ENCODE results near the gene BANP.
"Not testable (repeated sequence)": the region's sequence is repeated elsewhere in the genome, so short reads cannot be mapped to it uniquely, and the experiment has no call there.

The BANP gene

DNA sequence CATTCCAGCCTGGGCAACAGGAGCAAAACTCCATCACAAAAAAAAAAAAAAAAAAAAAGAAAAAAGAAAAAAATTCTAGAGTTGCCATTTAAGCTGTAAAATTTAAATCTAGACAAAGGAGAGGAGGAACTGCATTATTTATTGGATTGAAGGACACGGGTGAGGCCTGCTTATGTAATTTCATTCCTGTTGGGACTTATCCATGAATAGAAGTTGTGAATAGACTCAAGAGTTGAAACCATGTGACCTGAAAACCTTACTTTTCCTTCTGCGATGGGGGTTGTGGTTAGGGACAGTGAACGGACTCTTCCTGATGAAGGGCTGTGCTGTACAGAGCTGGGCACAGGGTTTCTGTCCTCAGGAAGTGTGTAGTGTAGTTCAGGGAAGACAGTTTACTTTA lies 22.5 kb downstream of the BANP start:
- no peak for DNase-seq

DNA sequence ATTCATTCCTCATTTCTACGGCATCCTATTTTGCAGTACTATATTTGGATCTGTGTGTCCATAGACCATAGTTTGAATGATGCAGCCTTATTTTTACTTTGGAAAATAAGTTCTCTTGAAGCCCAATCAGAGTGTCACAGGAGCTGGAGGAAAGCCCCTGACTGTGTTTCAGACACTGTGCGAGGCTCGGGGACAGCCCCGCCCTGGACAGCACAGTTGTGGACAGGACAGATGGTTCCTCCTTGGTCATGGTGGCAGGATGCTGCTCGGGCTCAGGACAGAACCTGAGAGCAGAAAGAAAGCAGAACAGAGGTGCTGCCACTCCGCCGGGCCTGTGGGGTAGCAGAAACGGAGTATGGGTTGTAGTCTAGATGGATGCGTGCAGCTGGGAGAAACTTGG lies 22.9 kb downstream of the BANP start:
- DNase-seq: no peak

DNA sequence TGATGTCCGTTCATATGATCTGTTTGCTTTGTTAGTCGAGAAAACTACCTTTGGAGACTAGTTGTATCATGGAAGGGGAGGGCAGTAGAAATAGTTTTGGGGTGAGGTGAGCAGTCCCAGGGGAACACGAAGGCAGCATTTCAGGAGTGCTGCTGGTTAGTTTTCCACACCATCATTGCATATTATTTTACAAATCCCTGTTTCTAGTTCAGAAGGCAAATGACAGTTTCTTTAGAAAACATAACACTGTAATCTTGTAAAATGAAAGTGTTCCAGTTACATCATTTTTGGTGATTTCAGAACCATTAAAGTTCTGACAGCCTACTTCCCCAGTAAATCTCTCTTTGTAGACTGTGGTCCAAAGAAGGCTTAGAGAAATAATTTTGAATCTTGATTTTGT lies 25.4 kb downstream of the BANP start:
- DNase-seq: no peak

DNA sequence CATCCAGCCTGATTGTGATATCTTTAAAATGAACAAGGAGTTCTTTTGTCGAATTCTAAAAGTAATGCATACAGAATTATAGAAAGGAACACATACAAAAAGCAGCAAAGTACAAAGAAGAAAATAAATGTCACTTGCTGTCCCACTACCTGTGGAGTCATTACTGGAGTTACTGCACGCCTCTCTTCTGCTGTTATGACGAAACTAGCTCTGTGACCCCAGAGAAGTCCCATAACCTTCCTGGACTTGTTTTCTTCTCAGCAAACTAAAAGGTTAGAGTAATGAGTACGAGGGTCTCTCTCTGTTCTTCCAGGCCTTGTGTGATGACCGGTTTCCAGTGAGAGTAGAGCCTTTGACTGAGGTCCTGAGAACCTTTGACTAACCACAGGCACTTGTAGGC lies 26.9 kb downstream of the BANP start:
- DNase-seq: no peak

DNA sequence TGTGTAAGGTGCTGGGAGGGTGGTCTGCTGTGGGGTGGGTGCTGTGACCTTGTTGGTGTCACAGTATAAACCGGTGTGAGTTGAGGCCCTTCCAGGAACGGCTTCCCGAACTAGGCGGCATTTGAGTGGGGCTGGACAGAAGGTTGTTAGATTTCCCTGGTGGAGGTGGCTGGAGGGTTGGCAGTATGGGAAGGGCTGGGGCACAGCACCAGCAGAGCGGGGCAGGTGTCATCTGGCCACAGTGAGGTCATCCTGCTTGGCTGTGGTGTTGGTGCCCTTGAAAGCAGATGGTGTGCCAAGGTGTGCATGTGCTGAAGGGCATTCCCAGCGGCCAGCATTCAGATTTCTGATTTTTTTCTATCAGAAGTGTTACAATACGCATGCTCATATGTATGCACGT lies 28.1 kb downstream of the BANP start:
- DNase-seq: no peak

DNA sequence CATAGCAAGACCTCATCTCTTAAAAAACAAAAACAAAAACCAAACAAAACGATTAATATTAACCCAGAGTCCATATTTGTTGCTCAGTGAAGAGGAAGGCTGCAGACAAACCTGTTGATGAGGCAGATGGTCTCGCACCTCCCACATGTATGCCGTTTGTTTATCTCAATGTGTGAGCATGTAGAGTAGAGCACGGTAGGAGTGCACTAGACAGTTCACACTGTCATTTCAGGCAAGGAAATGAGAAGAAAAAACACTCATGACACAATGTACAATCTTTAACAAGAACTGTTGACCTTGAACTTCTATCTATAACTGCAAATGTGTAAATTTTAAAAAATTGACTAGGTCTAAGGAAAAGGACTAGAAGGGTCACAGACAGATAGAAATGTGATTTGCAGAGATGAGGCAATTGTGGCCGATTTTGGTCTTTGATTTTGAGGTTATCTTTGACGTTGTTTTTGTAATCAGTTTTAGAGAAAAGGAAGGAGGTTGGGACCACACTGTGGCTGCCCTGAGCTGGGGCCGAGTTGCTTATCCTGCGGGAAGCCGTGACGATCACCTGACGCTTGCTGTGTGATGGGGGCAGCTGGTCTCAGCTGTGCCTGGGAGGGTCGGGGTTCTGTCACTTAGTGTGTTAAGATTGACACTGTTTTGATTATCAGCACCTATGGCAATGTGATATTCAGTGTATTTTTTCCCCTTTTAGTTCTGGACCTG lies 28.8 kb downstream of the BANP start:
- not testable (repeated sequence) for DNase-seq

DNA sequence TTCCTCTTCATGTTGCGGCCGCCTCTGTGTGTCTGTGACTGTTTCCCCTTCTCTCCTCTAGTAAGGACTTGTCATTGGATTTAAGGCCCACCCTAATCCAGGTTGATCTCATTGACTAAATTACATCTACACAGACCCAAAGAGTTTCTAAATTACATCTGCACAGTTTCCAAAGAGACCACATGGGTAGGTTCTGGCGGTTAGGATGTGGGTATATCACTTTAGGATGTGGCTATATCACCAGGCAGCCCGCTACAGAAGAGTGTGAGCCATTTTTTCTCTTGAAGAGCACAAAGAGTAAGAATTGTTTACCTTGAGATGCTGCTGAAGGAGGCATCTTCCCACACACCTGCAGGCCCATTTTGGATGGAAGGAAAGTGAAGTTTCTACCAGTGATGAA lies 30.1 kb downstream of the BANP start:
- not testable (repeated sequence) for DNase-seq

DNA sequence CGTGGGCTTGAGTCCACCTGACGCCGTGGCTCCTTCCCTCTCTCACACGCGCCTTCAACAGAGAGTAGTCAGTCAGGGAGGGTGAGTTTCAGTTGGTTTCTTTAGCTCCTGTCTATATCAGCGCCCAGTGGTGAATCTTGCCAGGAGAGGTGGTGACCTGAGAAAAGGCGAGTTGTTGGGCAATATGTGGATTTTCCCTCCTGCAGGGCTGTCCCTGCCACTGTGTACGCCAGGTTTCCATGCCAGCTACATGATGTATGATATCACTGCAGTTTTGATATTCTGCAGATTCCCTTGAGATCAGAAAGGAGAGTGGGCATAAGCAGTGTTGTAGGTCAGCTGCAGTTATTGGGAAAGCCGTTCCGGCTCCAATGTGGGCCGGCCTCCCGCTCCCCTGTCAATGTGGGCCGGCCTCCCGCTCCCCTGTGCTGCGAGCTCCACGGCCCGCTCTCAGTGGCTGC lies 31.4 kb downstream of the BANP start:
- DNase-seq: no peak

DNA sequence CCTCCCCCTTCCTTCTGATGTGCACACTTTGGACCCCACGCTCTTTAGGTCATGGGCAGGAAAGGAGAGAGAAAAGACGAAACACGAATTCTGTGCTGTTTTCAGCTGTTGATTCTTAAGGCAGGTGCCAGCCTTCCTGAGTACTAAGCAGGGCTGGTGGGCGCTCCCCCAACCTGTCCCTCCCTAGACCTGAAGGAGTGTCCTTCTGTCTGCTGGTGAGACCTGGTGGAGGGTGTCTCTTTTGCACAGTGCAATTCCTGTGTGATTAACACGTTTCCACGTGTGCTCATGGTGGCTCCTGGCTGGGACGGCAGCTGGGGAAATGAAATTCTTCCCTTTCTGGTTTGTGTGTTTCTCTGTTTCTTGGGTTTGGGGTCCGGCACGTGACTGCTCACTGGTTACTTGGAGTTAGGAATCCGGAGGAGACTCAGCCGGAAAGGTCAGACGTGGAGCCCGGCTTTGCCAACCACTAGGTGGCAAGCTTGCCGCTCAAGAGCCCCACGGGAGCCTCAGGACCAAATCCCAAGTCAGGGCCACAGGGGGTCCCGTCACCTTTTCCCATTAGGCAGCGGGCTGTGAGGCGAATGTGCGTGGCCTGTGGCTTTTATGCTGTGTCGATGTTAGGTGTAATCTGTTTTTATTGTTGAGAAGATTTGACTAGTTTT lies 32.0 kb downstream of the BANP start:
- not testable (repeated sequence) for DNase-seq

DNA sequence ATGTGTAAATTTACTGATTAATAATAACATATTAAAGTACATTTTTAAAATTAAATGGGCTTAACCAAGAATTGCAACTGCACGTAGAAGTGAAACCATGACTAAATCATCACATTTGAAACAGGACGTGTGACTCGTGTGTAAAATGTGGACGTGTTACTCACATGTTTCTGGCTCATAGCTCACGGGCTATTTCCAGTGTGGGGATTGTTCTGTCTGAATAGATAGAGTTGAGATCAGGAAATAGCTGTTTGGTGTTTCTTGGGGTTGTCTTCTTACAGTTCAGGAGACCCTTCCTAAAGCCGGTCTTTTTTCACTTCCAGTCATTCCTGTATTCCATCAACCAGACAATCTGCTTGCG lies 32.5 kb downstream of the BANP start:
- DNase-seq: not testable (repeated sequence)

DNA sequence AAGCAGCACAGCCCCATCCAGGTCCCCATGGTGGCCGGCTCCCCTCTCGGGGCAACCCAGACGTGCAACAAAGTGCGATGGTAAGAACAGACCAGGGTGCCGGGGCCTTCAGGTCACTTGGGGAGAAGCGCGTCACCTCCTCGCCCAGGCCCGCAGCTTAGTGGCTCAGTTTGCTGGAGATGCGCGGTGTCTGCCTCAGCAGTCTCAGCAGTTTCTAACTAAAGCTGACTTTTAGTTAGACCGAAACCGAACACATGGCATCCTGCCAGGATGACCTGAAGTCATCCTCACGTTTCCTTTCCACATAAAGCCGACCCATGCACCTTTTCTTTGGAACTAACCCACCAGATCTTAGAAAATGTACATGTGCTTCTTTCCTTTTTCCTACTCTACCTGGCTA lies 32.9 kb downstream of the BANP start:
- not testable (repeated sequence) for DNase-seq

DNA sequence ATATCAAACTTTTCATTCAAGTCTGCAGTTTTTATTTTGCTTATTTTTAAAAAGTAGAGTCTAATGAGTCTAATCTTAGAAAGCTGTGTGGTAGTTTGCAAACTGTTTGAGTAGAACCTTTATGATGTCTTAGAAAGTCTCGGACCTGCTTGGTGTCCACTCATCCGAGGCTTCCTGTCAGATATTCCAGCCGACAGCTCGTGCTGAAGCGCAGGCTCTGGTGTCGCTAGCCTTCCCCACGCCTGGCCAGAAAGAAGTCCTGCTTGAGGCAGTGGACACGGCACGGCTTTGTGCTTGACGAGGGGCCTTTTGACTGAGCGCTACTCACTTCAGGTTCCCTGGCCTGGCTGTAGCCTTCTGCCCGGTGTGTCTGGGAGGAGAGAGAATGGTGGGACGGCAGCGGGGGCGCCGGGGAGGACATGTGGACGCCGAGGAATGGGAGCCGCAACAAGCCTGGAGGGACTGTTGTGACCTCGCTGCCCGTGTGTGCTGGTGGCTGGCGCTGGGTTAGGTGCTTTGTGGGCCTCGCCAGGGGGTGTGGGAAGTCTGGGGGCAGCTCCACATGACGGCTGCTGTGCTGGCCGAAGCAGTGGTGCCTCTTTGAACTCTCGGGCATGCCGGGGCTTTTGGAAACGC lies 33.5 kb downstream of the BANP start:
- no peak for DNase-seq

DNA sequence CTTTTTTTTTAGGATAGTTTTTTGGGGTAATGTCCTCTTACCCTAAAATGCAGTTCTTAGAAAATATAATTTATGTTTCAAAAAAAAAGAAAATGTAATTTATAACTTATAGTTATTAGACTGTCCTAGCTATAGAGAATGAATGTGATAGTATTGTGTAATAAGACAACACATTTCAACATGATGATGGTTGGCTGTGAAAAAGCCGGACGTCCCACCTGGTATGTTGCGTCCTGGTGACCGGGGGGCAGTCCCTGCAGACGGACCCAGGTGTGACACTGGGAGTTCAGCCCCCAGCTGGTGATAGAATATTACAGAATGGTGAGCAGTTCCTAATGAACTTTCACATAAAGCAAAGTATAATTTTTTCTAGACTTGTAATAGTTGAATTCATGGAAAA lies 34.3 kb downstream of the BANP start:
- not testable (repeated sequence) for DNase-seq

DNA sequence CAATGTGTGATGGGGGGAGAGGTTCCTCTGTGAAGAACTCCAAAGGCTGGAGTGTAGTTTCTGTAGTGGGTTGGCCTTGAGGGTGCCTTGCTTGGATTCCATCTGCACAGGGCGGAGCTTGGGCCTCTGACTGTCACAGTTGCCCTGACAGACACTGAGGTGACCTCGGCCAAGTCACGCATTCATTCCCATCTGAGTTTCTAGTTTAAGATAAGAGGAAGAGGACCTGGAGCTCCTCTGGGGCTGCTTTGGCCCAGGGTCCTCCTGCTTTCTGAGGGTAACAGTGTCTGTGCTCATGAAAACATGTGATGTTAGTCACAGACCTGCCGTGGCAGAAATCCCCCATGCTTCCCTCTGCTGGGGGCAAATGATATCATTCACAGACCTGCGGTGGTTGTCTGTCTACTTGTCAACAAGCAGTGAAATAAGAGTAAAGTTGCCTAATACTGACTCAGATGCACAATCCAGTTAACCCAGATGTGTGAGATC lies 35.2 kb downstream of the BANP start:
- not testable (repeated sequence) for DNase-seq

DNA sequence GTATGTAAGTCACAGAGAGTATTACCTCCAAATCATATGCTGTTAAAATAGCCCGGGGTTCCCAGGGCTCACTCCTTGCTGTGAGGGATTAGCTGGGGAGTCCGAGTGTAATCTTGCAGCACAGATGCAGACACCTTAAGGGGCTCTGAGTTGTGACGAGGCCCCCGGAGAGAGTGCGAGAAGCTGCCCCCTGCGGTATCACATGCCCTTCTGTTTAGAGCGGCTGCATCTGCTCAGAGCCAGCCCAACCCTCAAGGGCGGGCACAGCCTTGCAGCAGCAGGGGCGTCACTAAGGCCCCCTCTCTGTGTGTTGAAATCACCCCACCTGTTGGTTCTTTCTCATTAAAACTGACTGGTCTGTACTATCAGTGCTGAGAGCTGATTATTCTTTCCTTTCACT lies 37.4 kb downstream of the BANP start:
- not testable (repeated sequence) for DNase-seq

DNA sequence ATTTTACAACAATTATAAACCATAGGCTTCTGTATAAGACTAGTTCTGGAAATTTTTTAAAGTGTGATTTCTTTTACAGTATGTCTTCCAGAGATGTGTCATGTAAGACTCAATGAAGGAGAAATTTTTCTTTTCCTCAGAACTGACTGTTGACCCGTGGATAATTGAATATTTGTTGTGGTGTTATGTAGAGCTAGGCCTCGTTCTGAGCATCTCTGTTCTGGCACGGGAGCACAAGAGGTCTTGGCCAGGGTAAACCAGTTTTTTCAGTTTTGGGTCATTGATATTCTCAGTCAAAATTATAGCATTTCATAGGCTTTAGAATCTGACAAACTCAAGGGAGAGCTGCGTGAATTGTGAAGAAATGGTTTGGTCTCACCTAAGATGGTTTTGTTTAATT lies 39.0 kb downstream of the BANP start:
- DNase-seq: not testable (repeated sequence)

DNA sequence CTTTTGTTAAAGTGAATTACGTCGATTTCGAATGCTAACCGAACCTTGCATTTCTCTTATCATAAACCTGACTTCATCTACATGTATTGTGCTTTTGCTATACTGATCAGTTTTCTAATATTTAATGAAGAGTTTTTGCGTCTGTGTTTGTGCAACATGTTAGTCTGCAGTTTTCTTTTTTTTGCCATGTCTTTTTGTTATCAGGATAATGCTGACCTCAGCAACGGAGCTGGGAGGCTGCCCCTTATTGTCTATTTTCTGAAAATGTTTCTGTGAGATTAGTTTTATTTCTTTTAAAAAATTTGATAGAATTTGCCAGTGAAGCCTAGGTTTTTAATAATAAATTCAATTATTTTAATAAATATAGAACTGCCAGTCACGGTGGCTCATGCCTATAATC lies 40.9 kb downstream of the BANP start:
- not testable (repeated sequence) for DNase-seq

DNA sequence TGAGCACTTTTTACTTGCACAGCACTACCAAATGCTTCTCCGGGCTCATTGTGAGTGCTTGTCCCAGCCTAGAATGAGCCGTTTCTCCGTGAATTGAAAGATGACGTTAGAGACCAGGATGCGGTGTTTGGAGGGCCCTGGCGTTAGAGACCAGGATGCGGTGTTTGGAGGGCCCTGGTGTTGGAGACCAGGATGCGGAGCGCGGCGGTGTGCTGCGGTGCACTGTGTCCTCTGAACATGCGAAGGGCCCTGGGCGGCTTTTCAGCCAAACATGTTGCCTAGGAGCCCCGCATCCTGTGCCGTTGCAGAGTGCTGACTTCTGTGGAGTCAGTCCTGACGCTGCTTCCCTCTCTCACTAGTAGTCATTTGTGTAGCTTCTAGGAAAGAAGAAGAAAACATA lies 42.7 kb downstream of the BANP start:
- DNase-seq: no peak

DNA sequence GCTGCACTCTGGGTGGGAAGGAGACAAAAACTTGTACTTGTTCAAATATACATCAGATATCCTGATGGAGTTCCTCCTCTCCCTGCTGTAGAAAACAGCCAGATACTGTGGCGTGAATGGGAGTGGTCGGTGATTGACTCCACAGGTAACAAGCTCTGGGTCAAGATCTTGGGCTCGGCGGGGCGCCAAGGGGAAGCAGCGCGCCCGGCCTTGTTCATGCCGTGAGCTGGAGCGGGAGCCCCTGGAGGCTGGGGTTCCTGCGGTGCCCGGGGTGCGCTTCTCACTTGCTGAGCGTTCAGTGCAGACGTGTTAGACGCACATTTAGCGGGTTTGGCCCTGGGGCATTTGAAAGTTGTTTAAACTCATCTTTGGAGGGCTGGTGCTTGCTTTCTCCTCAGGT lies 44.4 kb downstream of the BANP start:
- no peak for DNase-seq

DNA sequence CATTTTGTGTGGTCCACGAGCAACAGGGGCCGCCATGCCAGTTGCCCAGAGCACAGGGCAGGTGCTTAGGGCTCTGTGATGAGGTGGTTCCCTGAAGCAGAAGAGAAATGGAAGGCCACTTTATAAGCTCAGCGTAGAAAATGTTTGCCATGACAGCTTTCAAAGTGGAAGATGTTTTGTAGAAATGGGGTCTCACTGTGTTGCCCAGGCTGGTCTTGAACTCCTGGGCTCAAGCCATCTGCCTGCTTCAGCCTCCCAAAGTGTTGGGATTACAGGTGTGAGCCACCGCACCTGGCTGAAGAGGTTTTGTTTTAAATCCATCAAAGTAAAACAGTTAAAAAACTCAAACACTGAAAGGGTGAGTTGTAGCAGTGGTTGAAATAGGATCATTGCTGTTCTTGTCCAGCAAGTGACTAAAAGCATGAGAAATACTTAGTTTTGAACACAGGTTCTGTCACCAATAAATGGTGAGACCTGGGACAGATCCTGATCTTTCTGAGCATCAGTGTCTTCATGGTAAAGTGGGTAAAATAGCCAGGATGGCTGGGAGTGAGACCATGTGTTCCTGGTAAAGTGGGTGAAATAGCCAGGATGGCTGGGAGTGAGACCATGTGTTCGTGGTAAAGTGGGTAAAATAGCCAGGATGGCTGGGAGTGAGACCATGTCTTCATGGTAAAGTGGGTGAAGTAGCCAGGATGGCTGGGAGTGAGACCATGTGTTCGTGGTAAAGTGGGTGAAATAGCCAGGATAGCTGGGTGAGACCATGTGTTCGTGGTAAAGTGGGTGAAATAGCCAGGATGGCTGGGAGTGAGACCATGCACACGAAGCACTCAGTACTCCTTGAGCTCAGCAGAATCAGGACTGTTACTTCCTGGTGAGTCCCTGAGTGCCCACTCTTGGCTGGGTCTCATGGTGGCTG lies 46.0 kb downstream of the BANP start:
- DNase-seq: no peak

DNA sequence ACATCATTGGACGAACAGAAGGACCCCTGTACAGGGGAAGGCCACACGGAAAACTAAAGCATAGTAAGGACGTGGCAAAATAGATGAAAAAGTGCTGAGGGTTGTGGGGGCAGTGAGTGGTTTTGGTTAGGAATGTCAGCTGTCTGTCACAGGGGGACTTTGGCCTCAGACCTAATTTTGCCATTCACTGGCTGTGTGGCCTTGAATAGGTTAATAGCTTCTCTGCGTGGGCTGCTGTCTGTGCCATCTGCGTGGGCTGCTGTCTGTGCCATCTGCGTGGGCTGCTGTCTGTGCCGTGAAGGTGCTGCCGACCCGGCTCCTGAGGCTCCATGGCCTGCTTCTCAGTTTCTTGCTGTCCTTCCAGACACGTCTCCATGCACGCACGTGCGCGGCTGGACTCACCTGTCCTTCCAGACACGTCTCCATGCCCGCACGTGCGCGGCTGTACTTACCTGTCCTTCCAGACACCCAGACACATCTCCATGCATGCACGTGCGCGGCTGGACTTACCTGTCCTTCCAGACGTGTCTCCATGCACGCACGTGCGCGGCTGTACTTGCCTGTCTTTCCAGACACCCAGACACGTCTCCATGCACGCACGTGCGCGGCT lies 47.1 kb downstream of the BANP start:
- not testable (repeated sequence) for DNase-seq

DNA sequence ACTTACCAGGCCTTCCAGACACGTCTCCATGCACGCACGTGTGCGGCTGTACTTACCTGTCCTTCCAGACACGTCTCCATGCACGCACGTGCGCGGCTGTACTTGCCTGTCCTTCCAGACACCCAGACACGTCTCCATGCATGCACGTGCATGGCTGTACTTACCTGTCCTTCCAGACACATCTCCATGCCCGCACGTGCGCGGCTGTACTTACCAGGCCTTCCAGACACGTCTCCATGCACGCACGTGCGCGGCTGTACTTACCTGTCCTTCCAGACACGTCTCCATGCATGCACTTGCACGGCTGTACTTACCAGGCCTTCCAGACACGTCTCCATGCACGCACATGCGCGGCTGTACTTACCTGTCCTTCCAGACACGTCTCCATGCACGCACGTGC lies 47.8 kb downstream of the BANP start:
- not testable (repeated sequence) for DNase-seq

DNA sequence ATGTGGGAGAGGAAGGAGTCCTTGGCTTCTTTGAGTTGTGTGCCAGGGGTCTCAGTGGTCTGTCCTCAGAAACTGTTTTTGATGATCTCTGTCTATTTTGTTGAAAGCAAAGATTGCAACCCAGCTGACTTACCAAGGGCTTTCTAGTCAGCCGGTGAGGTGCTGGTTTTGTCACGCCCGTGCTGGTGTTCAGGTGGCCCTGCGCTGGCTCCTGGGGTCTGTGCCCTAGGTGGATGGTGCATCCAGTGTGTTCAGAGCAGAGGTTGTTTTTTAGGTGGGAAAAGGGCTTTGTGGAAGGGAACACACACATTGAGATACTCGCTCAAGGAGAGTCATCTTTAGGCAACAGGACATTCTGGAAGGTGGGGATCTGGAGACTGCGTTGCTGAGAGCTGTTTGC lies 51.0 kb downstream of the BANP start:
- no peak for DNase-seq

All from NCI-H2227 treated with DMSO at 0.1 percent for 48 hours (cell line).